GM12878 (cell line): ENCODE results near the gene SLC25A47. TPM values are rescaled to one million over a fixed set of nuclear protein-coding genes. Genes with fewer than 3 reads are reported as not detected.

Source experiments
- ATAC-seq: fragments of 200-7000 bp; cut with Tn5 transposase; 3 replicates; pipeline ENCODE4 v1.9.1; 2020; ENCODE audit warnings: mild to moderate bottlenecking, moderate library complexity
- BruUV-seq: library from RNA; stranded (reverse); fragments of 400-500 nt; replicated peaks from 2 replicates; lab custom pipeline; 2021; lab: Mats Ljungman, UMichigan
- CTCF ChIA-PET: fragments of 300-600 bp; sonication (Branson Sonifier 250); formaldehyde crosslinking; extraction: SDS; loops from one replicate; lab custom pipeline; 2021; ENCODE audit warnings: inconsistent platforms; lab: Yijun Ruan, JAX
- POLR2A ChIA-PET: fragments of 350-600 bp; formaldehyde crosslinking; extraction: SDS; loops from one replicate; lab custom pipeline; 2021; ENCODE audit warnings: inconsistent platforms; lab: Charles Lee
- RAD21 ChIA-PET: fragments of 300-600 bp; sonication (Branson Sonifier 250); formaldehyde crosslinking; loops from one replicate; lab custom pipeline; 2023; ENCODE audit warnings: antibody characterized with exemption; ENCODE audit not compliant: unreplicated experiment; lab: Charles Lee
- SMC1A ChIA-PET: fragments of 300-600 bp; sonication (Branson Sonifier 250); formaldehyde crosslinking; loops from one replicate; lab custom pipeline; 2023; ENCODE audit not compliant: unreplicated experiment, uncharacterized antibody; lab: Charles Lee
- DNase-seq: peaks from one replicate; pipeline ENCODE4 v3.0.0-alpha.2; 2011; ENCODE audit warnings: low read depth, low spot score
- FAIRE-seq: peaks from 3 replicates; lab custom pipeline; 2011; peaks lifted over from hg19 to GRCh38; lab: Jason Lieb, UNC
- H2AFZ ChIP-seq: 2 replicates; pipeline ENCODE4 v1.6.0; 2011; ENCODE audit warnings: low read depth, low read length, control low read depth; ENCODE audit not compliant: control insufficient read depth
- H3K27ac ChIP-seq: 2 replicates; pipeline ENCODE4 v1.5.1; 2011; ENCODE audit warnings: control low read depth; ENCODE audit not compliant: control insufficient read depth, insufficient read depth
- H3K27me3 ChIP-seq, 2 experiments: replicated peaks in 1 of 2; 2 replicates each; pipeline versions ENCODE4 v1.6.0 to v1.6.1; 2011; ENCODE audit warnings: low read length in 1 of 2; ENCODE audit not compliant: control insufficient read depth in 2 of 2, insufficient read depth in 2 of 2
- H3K36me3 ChIP-seq, 2 experiments: 2 replicates each; pipeline ENCODE4 v1.5.1; 2011; ENCODE audit warnings: low read length in 1 of 2; ENCODE audit not compliant: control insufficient read depth in 2 of 2, insufficient read depth in 2 of 2
- H3K4me1 ChIP-seq: 2 replicates; pipeline ENCODE4 v1.6.1; 2011; ENCODE audit warnings: mild to moderate bottlenecking, low read length, moderate library complexity, mixed read lengths; ENCODE audit not compliant: control insufficient read depth, insufficient read depth
- H3K4me2 ChIP-seq: 2 replicates; pipeline ENCODE4 v1.6.0; 2011; ENCODE audit warnings: control low read depth; ENCODE audit not compliant: control insufficient read depth, insufficient read depth
- H3K4me3 ChIP-seq: fragments of 200-600 bp; sonication (generic); 2 replicates; pipeline ENCODE4 v1.5.1; 2016
- H3K79me2 ChIP-seq: 2 replicates; pipeline ENCODE4 v1.6.0; 2011; ENCODE audit warnings: low read length; ENCODE audit not compliant: control insufficient read depth, insufficient read depth
- H3K9ac ChIP-seq: 2 replicates; pipeline ENCODE4 v1.8.0; 2011; ENCODE audit warnings: low read length, control low read depth, mixed read lengths; ENCODE audit not compliant: control insufficient read depth, insufficient read depth
- H3K9me3 ChIP-seq: replicated peaks from 3 replicates; pipeline ENCODE4 v1.5.1; 2011; ENCODE audit warnings: mild to moderate bottlenecking, low read length; ENCODE audit not compliant: control insufficient read depth, insufficient read depth
- H4K20me1 ChIP-seq: 2 replicates; pipeline ENCODE4 v1.6.0; 2011; ENCODE audit not compliant: control insufficient read depth, insufficient read depth
- BACH1 ChIP-seq: fragments of 450-650 bp; IDR thresholded peaks from 2 replicates; pipeline ENCODE4 v1.6.1; 2017; ENCODE audit warnings: mild to moderate bottlenecking, borderline replicate concordance
- CEBPB ChIP-seq, 2 experiments: fragments of 150-350 bp in 1 of 2; IDR thresholded peaks; 2 replicates each; pipeline ENCODE4 v1.6.1; 2012 to 2014; ENCODE audit warnings: low read depth in 2 of 2, low read length in 2 of 2, borderline replicate concordance in 1 of 2, inconsistent platforms in 1 of 2
- CREM ChIP-seq: IDR thresholded peaks from 2 replicates; pipeline ENCODE4 v1.6.1; 2014; ENCODE audit warnings: antibody characterized with exemption, low read depth
- DPF2 ChIP-seq: fragments of 450-650 bp; IDR thresholded peaks from 2 replicates; pipeline ENCODE4 v1.6.1; 2017; ENCODE audit warnings: mild to moderate bottlenecking
- ESRRA ChIP-seq: IDR thresholded peaks from 2 replicates; pipeline ENCODE4 v1.6.1; 2012; ENCODE audit warnings: mild to moderate bottlenecking, low read length, improper control_type of control experiment
- FOS ChIP-seq: IDR thresholded peaks from 3 replicates; pipeline ENCODE4 v1.6.1; 2011; ENCODE audit warnings: borderline replicate concordance; ENCODE audit not compliant: insufficient read length; ENCODE audit errors: extremely low read depth
- FOXM1 ChIP-seq: IDR thresholded peaks from 2 replicates; pipeline ENCODE4 v1.6.1; 2012; ENCODE audit warnings: low read depth, mild to moderate bottlenecking, inconsistent platforms, low read length, moderate library complexity
- HCFC1 ChIP-seq: fragments of 150-350 bp; IDR thresholded peaks from 2 replicates; pipeline ENCODE4 v1.6.1; 2014; ENCODE audit warnings: low read length
- HDAC6 ChIP-seq: fragments of 200-600 bp; sonication (generic); IDR thresholded peaks from one replicate; pipeline ENCODE4 v1.8.0; 2017; ENCODE audit warnings: antibody characterized with exemption; ENCODE audit not compliant: unreplicated experiment
- MTA2 ChIP-seq: fragments of 450-650 bp; IDR thresholded peaks from 2 replicates; pipeline ENCODE4 v1.6.1; 2016; ENCODE audit warnings: low read depth, mild to moderate bottlenecking, moderate library complexity
- MYB ChIP-seq: fragments of 150-350 bp; IDR thresholded peaks from 2 replicates; pipeline ENCODE4 v1.6.1; 2014; ENCODE audit warnings: mild to moderate bottlenecking, low read depth, low read length, borderline replicate concordance
- RFX5 ChIP-seq: IDR thresholded peaks from 2 replicates; pipeline ENCODE4 v1.6.1; 2011; ENCODE audit warnings: low read depth, low read length, improper control_type of control experiment
- STAT3 ChIP-seq: IDR thresholded peaks from 2 replicates; pipeline ENCODE4 v1.6.1; 2011; ENCODE audit warnings: low read depth, low read length, improper control_type of control experiment
- TCF7 ChIP-seq: IDR thresholded peaks from 2 replicates; pipeline ENCODE4 v1.6.1; 2014; ENCODE audit warnings: antibody characterized with exemption, borderline replicate concordance
- WGBS: methylation state at CpG from one replicate; pipeline ENCODE4 v1.1.6; 2016; ENCODE audit warnings: low lambda C conversion rate; ENCODE audit not compliant: insufficient replicate concordance, insufficient coverage; ENCODE audit errors: missing lambda C conversion rate; 5-methylcytosine and 5-hydroxymethylcytosine counted together
- in situ Hi-C: fragments of 300-500 bp; cut with MboI; formaldehyde crosslinking; loops from 9 replicates; pipeline ENCODE4 v1.14.3; 2018; ENCODE audit warnings: mixed read lengths
- intact Hi-C: fragments of 100-400 bp; cut with micrococcal nuclease; formaldehyde crosslinking; loops from one replicate; pipeline ENCODE4 v1.14.2; 2022; ENCODE audit not compliant: unreplicated experiment
- polyA plus RNA-seq, 11 experiments: library from polyadenylated mRNA; depleted of rRNA in 4 of 11; unstranded in 6 of 11; stranded (reverse) in 5 of 11; fragments of >200 nt; fragmentation: Nextera tagmentation in 4 of 11; fragmentation: Illumina TruSeq in 1 of 11; extraction: Ambion mirVana in 4 of 11; extraction: Trizol in 1 of 11; gene quantifications; 1 replicate in 1 of 11; 2 replicates in 10 of 11; pipeline versions ENCODE4 v1.2.1 to v1.2.3, GENCODE V29; 2011 to 2016; ENCODE audit warnings: inconsistent platforms in 2 of 11, missing spikeins in 2 of 11, low read depth in 1 of 11
- total RNA-seq, 4 experiments: library from RNA; depleted of rRNA in 3 of 4; stranded (reverse); fragments of >200 nt in 3 of 4; fragmentation: Illumina TruSeq in 1 of 4; extraction: Trizol in 1 of 4; gene quantifications; 2 replicates each; pipeline versions ENCODE4 v1.2.1 to v1.2.3, GENCODE V29; 2013 to 2021
- TF ChIP-seq, protein P1 (sequence below): IDR thresholded peaks from 2 replicates; pipeline ENCODE4 v1.6.1; 2012; ENCODE audit warnings: mild to moderate bottlenecking, low read depth, low read length
- TF ChIP-seq, protein P2 (sequence below): IDR thresholded peaks from 2 replicates; pipeline ENCODE4 v1.6.1; 2012; ENCODE audit warnings: low read depth, low read length, improper control_type of control experiment
- TF ChIP-seq, protein P3 (sequence below): IDR thresholded peaks from 2 replicates; pipeline ENCODE4 v1.6.1; 2011; ENCODE audit warnings: mild to moderate bottlenecking, low read depth, low read length, moderate library complexity; ENCODE audit not compliant: insufficient replicate concordance

Gene SLC25A47
- total and polyA plus RNA-seq, 10 of the 15 experiments (the other 5 are each of a cell fraction or from before 2014, with no cell fraction given): 0.14 TPM; not detected in 9

DNA sequence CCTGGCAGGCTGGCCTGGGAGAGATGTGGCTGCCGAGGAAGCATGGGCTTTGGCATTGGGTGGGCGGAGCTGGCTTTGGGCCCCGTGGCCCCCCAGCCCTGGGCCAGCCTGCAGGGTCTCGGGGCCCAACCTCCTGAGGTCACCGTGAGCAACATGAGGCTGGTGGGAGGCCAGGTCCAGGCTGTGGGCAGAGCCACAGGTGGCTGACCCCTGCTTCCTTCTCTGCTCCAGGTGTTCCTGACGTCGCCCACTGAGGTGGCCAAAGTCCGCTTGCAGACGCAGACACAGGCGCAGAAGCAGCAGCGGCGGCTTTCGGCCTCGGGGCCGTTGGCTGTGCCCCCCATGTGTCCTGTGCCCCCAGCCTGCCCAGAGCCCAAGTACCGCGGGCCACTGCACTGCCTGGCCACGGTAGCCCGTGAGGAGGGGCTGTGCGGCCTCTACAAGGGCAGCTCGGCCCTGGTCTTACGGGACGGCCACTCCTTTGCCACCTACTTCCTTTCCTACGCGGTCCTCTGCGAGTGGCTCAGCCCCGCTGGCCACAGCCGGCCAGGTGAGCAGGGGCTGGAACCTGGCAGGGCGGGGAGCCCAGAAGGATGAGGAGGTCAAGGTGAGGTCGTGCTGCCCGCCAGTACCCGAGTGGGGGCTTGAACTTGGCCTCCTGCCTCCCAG, 5.5 kb downstream of the SLC25A47 start (continued):
- TF ChIP-seq FOXM1 (no peak), CREM (no peak), ESRRA (no peak), CEBPB (IDR thresholded peaks at IDR 0.05; ENCODE audit: borderline replicate concordance in 1 of 2, low read depth in 2 of 2, low read length in 2 of 2) (no peak)
- TF ChIP-seq, protein P1, sequence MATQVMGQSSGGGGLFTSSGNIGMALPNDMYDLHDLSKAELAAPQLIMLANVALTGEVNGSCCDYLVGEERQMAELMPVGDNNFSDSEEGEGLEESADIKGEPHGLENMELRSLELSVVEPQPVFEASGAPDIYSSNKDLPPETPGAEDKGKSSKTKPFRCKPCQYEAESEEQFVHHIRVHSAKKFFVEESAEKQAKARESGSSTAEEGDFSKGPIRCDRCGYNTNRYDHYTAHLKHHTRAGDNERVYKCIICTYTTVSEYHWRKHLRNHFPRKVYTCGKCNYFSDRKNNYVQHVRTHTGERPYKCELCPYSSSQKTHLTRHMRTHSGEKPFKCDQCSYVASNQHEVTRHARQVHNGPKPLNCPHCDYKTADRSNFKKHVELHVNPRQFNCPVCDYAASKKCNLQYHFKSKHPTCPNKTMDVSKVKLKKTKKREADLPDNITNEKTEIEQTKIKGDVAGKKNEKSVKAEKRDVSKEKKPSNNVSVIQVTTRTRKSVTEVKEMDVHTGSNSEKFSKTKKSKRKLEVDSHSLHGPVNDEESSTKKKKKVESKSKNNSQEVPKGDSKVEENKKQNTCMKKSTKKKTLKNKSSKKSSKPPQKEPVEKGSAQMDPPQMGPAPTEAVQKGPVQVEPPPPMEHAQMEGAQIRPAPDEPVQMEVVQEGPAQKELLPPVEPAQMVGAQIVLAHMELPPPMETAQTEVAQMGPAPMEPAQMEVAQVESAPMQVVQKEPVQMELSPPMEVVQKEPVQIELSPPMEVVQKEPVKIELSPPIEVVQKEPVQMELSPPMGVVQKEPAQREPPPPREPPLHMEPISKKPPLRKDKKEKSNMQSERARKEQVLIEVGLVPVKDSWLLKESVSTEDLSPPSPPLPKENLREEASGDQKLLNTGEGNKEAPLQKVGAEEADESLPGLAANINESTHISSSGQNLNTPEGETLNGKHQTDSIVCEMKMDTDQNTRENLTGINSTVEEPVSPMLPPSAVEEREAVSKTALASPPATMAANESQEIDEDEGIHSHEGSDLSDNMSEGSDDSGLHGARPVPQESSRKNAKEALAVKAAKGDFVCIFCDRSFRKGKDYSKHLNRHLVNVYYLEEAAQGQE: no peak

DNA sequence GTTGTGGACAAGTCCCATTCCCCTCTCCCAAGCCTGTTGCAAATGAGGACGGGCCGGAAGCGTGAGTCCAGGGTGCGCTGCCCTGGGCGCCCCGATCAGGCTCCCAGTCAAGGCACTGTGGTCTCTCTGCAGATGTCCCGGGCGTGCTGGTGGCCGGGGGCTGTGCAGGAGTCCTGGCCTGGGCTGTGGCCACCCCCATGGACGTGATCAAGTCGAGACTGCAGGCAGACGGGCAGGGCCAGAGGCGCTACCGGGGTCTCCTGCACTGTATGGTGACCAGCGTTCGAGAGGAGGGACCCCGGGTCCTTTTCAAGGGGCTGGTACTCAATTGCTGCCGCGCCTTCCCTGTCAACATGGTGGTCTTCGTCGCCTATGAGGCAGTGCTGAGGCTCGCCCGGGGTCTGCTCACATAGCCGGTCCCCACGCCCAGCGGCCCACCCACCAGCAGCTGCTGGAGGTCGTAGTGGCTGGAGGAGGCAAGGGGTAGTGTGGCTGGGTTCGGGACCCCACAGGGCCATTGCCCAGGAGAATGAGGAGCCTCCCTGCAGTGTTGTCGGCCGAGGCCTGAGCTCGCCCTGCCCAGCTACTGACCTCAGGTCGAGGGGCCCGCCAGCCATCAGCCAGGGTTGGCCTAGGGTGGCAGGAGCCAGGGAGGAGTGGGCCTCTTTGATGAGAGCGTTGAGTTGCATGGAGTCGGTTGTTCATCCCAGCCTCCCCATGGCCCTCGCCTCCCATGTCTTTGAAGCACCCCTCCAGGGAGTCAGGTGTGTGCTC, 6.3 kb downstream of the SLC25A47 start:
- DNase-seq (no peak), ATAC-seq (no peak), FAIRE-seq (no peak)
- peaks cover 0 to 8% of the 10 kb centered on the region in 2 experiments; a peak in 2 of 4 replicates for H3K36me3 ChIP-seq
- H4K20me1 ChIP-seq: no peaks in the 10 kb centered on the region
- 66% methylated on average over 34 of the region's 36 CpGs for WGBS
- intact Hi-C loops: no loop called here
- H3K4me2 ChIP-seq: no peak overlapping the region
- H2AFZ ChIP-seq: no peak overlapping the region
- no peak overlapping the region for H3K9ac ChIP-seq
- ChIA-PET SMC1A (no interaction called here), RAD21 (no interaction called here), CTCF (no interaction called here), POLR2A (no interaction called here)
- no peaks in the 10 kb centered on the region; the same call in 1 of the 2 replicates for H3K4me1 ChIP-seq
- BruUV-seq: no TSS peak
- H3K27ac ChIP-seq: no peak overlapping the region
- H3K27me3 ChIP-seq: no peaks in the 10 kb centered on the region
- in situ Hi-C loops: no loop called here
- H3K79me2 ChIP-seq: no peaks in the 10 kb centered on the region
- no peak overlapping the region for H3K4me3 ChIP-seq
- H3K9me3 ChIP-seq: no peaks in the 10 kb centered on the region
- TF ChIP-seq, protein P2, sequence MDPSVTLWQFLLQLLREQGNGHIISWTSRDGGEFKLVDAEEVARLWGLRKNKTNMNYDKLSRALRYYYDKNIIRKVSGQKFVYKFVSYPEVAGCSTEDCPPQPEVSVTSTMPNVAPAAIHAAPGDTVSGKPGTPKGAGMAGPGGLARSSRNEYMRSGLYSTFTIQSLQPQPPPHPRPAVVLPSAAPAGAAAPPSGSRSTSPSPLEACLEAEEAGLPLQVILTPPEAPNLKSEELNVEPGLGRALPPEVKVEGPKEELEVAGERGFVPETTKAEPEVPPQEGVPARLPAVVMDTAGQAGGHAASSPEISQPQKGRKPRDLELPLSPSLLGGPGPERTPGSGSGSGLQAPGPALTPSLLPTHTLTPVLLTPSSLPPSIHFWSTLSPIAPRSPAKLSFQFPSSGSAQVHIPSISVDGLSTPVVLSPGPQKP: no peak
- TF ChIP-seq BACH1 (no peak), STAT3 (no peak), HDAC6 (no peak), HCFC1 (no peak), RFX5 (no peak), MYB (no peak), TCF7 (no peak), MTA2 (no peak), DPF2 (no peak), FOS (no peak)
- TF ChIP-seq, protein P3, sequence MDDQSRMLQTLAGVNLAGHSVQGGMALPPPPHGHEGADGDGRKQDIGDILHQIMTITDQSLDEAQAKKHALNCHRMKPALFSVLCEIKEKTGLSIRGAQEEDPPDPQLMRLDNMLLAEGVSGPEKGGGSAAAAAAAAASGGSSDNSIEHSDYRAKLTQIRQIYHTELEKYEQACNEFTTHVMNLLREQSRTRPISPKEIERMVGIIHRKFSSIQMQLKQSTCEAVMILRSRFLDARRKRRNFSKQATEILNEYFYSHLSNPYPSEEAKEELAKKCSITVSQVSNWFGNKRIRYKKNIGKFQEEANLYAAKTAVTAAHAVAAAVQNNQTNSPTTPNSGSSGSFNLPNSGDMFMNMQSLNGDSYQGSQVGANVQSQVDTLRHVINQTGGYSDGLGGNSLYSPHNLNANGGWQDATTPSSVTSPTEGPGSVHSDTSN: no peak
